Endothelial cell of umbilical vein (primary cell): ENCODE measurements around the gene SELENOV. TPM values are rescaled to one million over a fixed set of nuclear protein-coding genes. Genes with fewer than 3 reads are reported as not detected.

Source experiments
- BruUV-seq: library from RNA; stranded (reverse); fragments of 400-500 nt; replicated peaks from 2 replicates; lab custom pipeline; 2021; lab: Mats Ljungman, UMichigan
- CTCF ChIA-PET: fragments of 300-600, 350-600 bp; sonication (Branson Sonifier 250); formaldehyde crosslinking; loops from one replicate; lab custom pipeline; 2021; ENCODE audit warnings: antibody characterized with exemption, inconsistent platforms; lab: Charles Lee
- POLR2A ChIA-PET: fragments of 300-600, 350-600 bp; sonication (Branson Sonifier 250); formaldehyde crosslinking; loops from one replicate; lab custom pipeline; 2021; ENCODE audit warnings: antibody characterized with exemption, inconsistent platforms; lab: Charles Lee
- DNase-seq: peaks from one replicate; pipeline ENCODE4 v3.0.0-alpha.2; 2011; ENCODE audit warnings: low read depth, low spot score
- FAIRE-seq: peaks from 2 replicates; lab custom pipeline; 2011; peaks lifted over from hg19 to GRCh38; lab: Jason Lieb, UNC
- H2AFZ ChIP-seq: 2 replicates; pipeline ENCODE4 v1.6.0; 2012; ENCODE audit warnings: low read depth, low read length, control low read depth, inconsistent platforms
- H3K27ac ChIP-seq: 2 replicates; pipeline ENCODE4 v1.5.1; 2011; ENCODE audit warnings: low read depth, mild to moderate bottlenecking, control low read depth, low read length, moderate library complexity; ENCODE audit not compliant: insufficient read depth
- H3K27me3 ChIP-seq, 2 experiments: 2 replicates each; pipeline versions ENCODE4 v1.6.0 to v1.6.1; 2011; ENCODE audit warnings: low read length in 2 of 2, mixed read lengths in 1 of 2; ENCODE audit not compliant: control insufficient read depth in 2 of 2, insufficient read depth in 2 of 2
- H3K36me3 ChIP-seq, 2 experiments: 2 replicates in 1 of 2; 3 replicates in 1 of 2; pipeline ENCODE4 v1.5.1; 2011; ENCODE audit warnings: low read length in 2 of 2, mild to moderate bottlenecking in 1 of 2, moderate library complexity in 1 of 2; ENCODE audit not compliant: control insufficient read depth in 2 of 2, insufficient read depth in 2 of 2; ENCODE audit errors: extremely low read depth in 1 of 2
- H3K4me1 ChIP-seq: 3 replicates; pipeline ENCODE4 v1.5.1; 2011; ENCODE audit warnings: mild to moderate bottlenecking, low read length; ENCODE audit not compliant: control insufficient read depth, insufficient read depth; ENCODE audit errors: extremely low read depth
- H3K4me2 ChIP-seq: 2 replicates; pipeline ENCODE4 v1.6.1; 2011; ENCODE audit warnings: low read length, control low read depth, mixed read lengths; ENCODE audit not compliant: insufficient read depth
- H3K4me3 ChIP-seq, 3 experiments: fragments of 200-600 bp in 1 of 3; sonication (generic), shearing (Covaris generic) in 1 of 3; replicated peaks in 1 of 3; 2 replicates each; pipeline ENCODE4 v1.5.1; 2011 to 2016; ENCODE audit warnings: control low read depth in 3 of 3, low read length in 3 of 3, mild to moderate bottlenecking in 2 of 3, inconsistent platforms in 1 of 3, low read depth in 1 of 3, moderate library complexity in 1 of 3; ENCODE audit not compliant: insufficient read depth in 1 of 3
- H3K79me2 ChIP-seq: 2 replicates; pipeline ENCODE4 v1.6.0; 2012; ENCODE audit warnings: low read length, inconsistent platforms; ENCODE audit not compliant: control insufficient read depth, insufficient read depth
- H3K9ac ChIP-seq: replicated peaks from 2 replicates; pipeline ENCODE3; 2011; ENCODE audit warnings: low read length, control low read depth; ENCODE audit not compliant: insufficient read depth; ENCODE audit errors: extremely low read depth
- H3K9me1 ChIP-seq: replicated peaks from 3 replicates; pipeline ENCODE4 v1.6.0; 2011; ENCODE audit warnings: mild to moderate bottlenecking, low read length; ENCODE audit not compliant: control insufficient read depth, insufficient read depth; ENCODE audit errors: extremely low read depth
- H3K9me3 ChIP-seq: replicated peaks from 2 replicates; pipeline ENCODE4 v1.5.1; 2012; ENCODE audit warnings: low read length, inconsistent platforms; ENCODE audit not compliant: control insufficient read depth, insufficient read depth
- H4K20me1 ChIP-seq: replicated peaks from 2 replicates; pipeline ENCODE3; 2011; ENCODE audit warnings: mild to moderate bottlenecking, low read length; ENCODE audit not compliant: control insufficient read depth, insufficient read depth; ENCODE audit errors: extremely low read depth
- EZH2 ChIP-seq: IDR thresholded peaks from 2 replicates; pipeline ENCODE4 v1.6.1; 2012; ENCODE audit warnings: borderline replicate concordance, low read depth, mild to moderate bottlenecking, moderate library complexity, low read length, inconsistent platforms; ENCODE audit not compliant: severe bottlenecking
- FOS ChIP-seq: IDR thresholded peaks from 2 replicates; pipeline ENCODE4 v1.6.1; 2011; ENCODE audit warnings: mild to moderate bottlenecking, low read length, moderate library complexity, borderline replicate concordance; ENCODE audit not compliant: insufficient read depth
- GATA2 ChIP-seq: IDR thresholded peaks from 2 replicates; pipeline ENCODE4 v1.7.0; 2011; ENCODE audit warnings: low read depth, mild to moderate bottlenecking, moderate library complexity, mixed read lengths, low read length; ENCODE audit not compliant: insufficient read length, insufficient read depth
- JUN ChIP-seq: IDR thresholded peaks from 2 replicates; pipeline ENCODE4 v1.6.1; 2011; ENCODE audit warnings: borderline replicate concordance, low read depth; ENCODE audit not compliant: insufficient read length, insufficient read depth
- MYC ChIP-seq: IDR thresholded peaks from one replicate; pipeline ENCODE4 v1.6.1; 2011; ENCODE audit warnings: mild to moderate bottlenecking, low read depth, low read length
- POLR2A ChIP-seq: IDR thresholded peaks from 2 replicates; pipeline ENCODE4 v1.6.1; 2012; ENCODE audit warnings: low read depth, mild to moderate bottlenecking, control low read depth, low read length
- POLR2AphosphoS5 ChIP-seq: IDR thresholded peaks from 2 replicates; pipeline ENCODE4 v1.6.1; 2012; ENCODE audit warnings: low read depth, mild to moderate bottlenecking, control low read depth, low read length, moderate library complexity; ENCODE audit not compliant: insufficient read depth
- dilution Hi-C: fragments of 300-500 bp; cut with MboI; formaldehyde crosslinking; loops from one replicate; pipeline ENCODE4 v1.15.0; 2019; ENCODE audit warnings: low sequenced_read_pairs; ENCODE audit not compliant: extremely low pct_ligation_motif_present
- intact Hi-C: fragments of 100-400 bp; cut with micrococcal nuclease; formaldehyde crosslinking; loops from one replicate; pipeline ENCODE4 v1.10.0; 2022
- polyA plus RNA-seq, 4 experiments: library from polyadenylated mRNA; depleted of rRNA in 3 of 4; stranded (reverse) in 3 of 4; unstranded in 1 of 4; fragments of >200 nt; gene quantifications; 2 replicates each; pipeline versions ENCODE4 v1.2.1 to v1.2.3, GENCODE V29; 2011 to 2012; ENCODE audit warnings: missing spikeins in 1 of 4
- total RNA-seq: library from RNA; stranded (reverse); gene quantifications from 2 replicates; pipeline ENCODE4 v1.2.3, GENCODE V29; 2021
- TF ChIP-seq, protein P1 (sequence below), 2 donors: IDR thresholded peaks; 1 replicate in 1 of 2; 2 replicates in 1 of 2; pipeline ENCODE4 v1.5.1; 2011; ENCODE audit warnings: low read length in 2 of 2, mild to moderate bottlenecking in 2 of 2, moderate library complexity in 2 of 2, control low read depth in 1 of 2, inconsistent platforms in 1 of 2, low read depth in 1 of 2; ENCODE audit not compliant: insufficient read depth in 1 of 2; ENCODE audit errors: extremely low read depth in 1 of 2
- TF ChIP-seq, protein P2 (sequence below): IDR thresholded peaks from 2 replicates; pipeline ENCODE4 v1.6.1; 2011; ENCODE audit not compliant: insufficient read depth, insufficient read length

Gene SELENOV
- total and polyA plus RNA-seq, 2 donors (not counting 3 experiments of a cell fraction or from before 2014, with no cell fraction given): not detected

DNA sequence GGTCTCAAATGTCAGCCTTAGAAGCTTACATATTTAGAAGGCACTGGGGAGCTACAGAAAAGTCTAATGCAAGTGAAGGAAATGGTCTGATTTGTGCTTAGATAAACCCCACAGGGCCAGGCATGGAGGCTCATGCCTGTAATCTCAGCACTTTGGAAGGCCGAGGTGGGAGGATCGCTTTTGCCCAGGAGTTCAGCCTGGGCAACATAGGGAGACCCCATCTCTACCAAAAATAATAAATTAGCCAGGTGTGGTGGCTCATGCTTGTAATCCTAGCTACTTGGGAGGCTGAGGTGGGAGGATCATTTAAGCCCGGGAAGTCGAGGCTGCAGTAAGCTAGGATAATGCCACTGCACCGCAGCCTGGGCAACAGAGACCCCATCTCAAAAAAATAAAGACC is 18.9 kb upstream of the SELENOV start:
- DNase-seq: no peak
- Histone ChIP-seq H3K9me3 (no peaks in the 10 kb centered on the region), H3K27ac (no peak overlapping the region), H3K4me3 (no peak overlapping the region), H3K27me3 (peaks cover 22 to 27% of the 10 kb centered on the region in 2 experiments), H3K9ac (no peak overlapping the region), H3K4me2 (no peak overlapping the region), H3K9me1 (no peaks in the 10 kb centered on the region), H3K79me2 (no peaks in the 10 kb centered on the region), H3K4me1 (peaks cover 9% of the 10 kb centered on the region), H2AFZ (no peak overlapping the region), H4K20me1 (no peaks in the 10 kb centered on the region), H3K36me3 (no peaks in the 10 kb centered on the region)
- no TSS peak for BruUV-seq
- intact Hi-C loops: no loop called here
- dilution Hi-C loops: no loop called here
- FAIRE-seq: no peak
- no peak for TF ChIP-seq FOS
- no peak for TF ChIP-seq EZH2
- TF ChIP-seq GATA2: no peak
- TF ChIP-seq, protein P1, sequence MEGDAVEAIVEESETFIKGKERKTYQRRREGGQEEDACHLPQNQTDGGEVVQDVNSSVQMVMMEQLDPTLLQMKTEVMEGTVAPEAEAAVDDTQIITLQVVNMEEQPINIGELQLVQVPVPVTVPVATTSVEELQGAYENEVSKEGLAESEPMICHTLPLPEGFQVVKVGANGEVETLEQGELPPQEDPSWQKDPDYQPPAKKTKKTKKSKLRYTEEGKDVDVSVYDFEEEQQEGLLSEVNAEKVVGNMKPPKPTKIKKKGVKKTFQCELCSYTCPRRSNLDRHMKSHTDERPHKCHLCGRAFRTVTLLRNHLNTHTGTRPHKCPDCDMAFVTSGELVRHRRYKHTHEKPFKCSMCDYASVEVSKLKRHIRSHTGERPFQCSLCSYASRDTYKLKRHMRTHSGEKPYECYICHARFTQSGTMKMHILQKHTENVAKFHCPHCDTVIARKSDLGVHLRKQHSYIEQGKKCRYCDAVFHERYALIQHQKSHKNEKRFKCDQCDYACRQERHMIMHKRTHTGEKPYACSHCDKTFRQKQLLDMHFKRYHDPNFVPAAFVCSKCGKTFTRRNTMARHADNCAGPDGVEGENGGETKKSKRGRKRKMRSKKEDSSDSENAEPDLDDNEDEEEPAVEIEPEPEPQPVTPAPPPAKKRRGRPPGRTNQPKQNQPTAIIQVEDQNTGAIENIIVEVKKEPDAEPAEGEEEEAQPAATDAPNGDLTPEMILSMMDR (IDR thresholded peaks at IDR 0.05; ENCODE audit: extremely low read depth in 1 of 2, insufficient read depth in 1 of 2, low read depth in 1 of 2, low read length in 2 of 2): no peak
- TF ChIP-seq, protein P2, sequence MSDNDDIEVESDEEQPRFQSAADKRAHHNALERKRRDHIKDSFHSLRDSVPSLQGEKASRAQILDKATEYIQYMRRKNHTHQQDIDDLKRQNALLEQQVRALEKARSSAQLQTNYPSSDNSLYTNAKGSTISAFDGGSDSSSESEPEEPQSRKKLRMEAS: no peak
- no peak for TF ChIP-seq POLR2AphosphoS5
- TF ChIP-seq POLR2A: no peak
- no peak for TF ChIP-seq JUN
- TF ChIP-seq MYC: no peak
- CTCF ChIA-PET: interaction anchor here (1.2 kb wide), 1 partner anchor 22 kb away, joined by 5 read pairs; no protein-coding TSS in a partner anchor
- POLR2A ChIA-PET: interaction anchor here (1.4 kb wide), 1 partner anchor 60 kb away, joined by 3 read pairs; the partner anchor contains the start of gene RPS16
